K562 (cell line): Measurements from ENCODE around the gene DNAJC12. TPM values are rescaled to one million over a fixed set of nuclear protein-coding genes. Genes with fewer than 3 reads are reported as not detected.

Source experiments
- ATF3 ChIP-seq, 2 experiments: fragments of 450-650 bp in 1 of 2; sonication (generic) in 1 of 2; formaldehyde crosslinking in 1 of 2; IDR thresholded peaks in 1 of 2; conservative IDR thresholded peaks in 1 of 2; 2 replicates each; pipeline versions ENCODE4 v1.6.1 to v1.8.1; 2016 to 2023; ENCODE audit warnings: mild to moderate bottlenecking in 2 of 2, moderate library complexity in 2 of 2, inconsistent platforms in 1 of 2, missing genetic modification reagents in 1 of 2
- ATF6 ChIP-seq: sonication (generic); formaldehyde crosslinking; IDR thresholded peaks from 2 replicates; pipeline ENCODE4 v1.4.0; 2020; ENCODE audit warnings: mild to moderate bottlenecking, missing genetic modification reagents
- BRF2 ChIP-seq: IDR thresholded peaks from 3 replicates; pipeline ENCODE4 v1.6.1; 2011; ENCODE audit warnings: borderline replicate concordance, mild to moderate bottlenecking; ENCODE audit not compliant: insufficient read length, insufficient read depth
- CAMTA2 ChIP-seq: fragments of 250-450 bp; sonication (Bioruptor Pico); conservative IDR thresholded peaks from 2 replicates; pipeline ENCODE4 v1.5.1; 2022
- E2F6 ChIP-seq, 2 experiments: IDR thresholded peaks; 2 replicates each; pipeline ENCODE4 v1.6.1; 2011; ENCODE audit warnings: borderline replicate concordance in 1 of 2, control low read depth in 1 of 2, low read depth in 1 of 2, low read length in 1 of 2, mild to moderate bottlenecking in 1 of 2, mixed read lengths in 1 of 2, moderate library complexity in 1 of 2; ENCODE audit not compliant: insufficient read depth in 1 of 2, insufficient read length in 1 of 2, poor library complexity in 1 of 2, severe bottlenecking in 1 of 2; ENCODE audit errors: extremely low read depth in 1 of 2
- EP400 ChIP-seq: fragments of 450-650 bp; IDR thresholded peaks from 2 replicates; pipeline ENCODE4 v1.6.1; 2017; ENCODE audit warnings: antibody characterized with exemption, mild to moderate bottlenecking, moderate library complexity
- HNRNPL ChIP-seq: fragments of 200-400 bp; formaldehyde crosslinking; IDR thresholded peaks from 2 replicates; pipeline ENCODE4 v1.6.1; 2017; ENCODE audit warnings: low read depth, mild to moderate bottlenecking, low read length
- MBD1 ChIP-seq: fragments of 250-450 bp; sonication (Bioruptor Pico); IDR thresholded peaks from 2 replicates; pipeline ENCODE4 v1.8.0; 2022; ENCODE audit warnings: inconsistent platforms
- NCOR1 ChIP-seq: fragments of 450-650 bp; IDR thresholded peaks from 2 replicates; pipeline ENCODE4 v1.6.1; 2016; ENCODE audit warnings: mild to moderate bottlenecking, moderate library complexity
- NR2C1 ChIP-seq, 2 experiments: fragments of 450-650 bp; IDR thresholded peaks; 2 replicates each; pipeline ENCODE4 v1.6.1; 2017; ENCODE audit warnings: mild to moderate bottlenecking in 2 of 2, antibody characterized with exemption in 1 of 2, inconsistent platforms in 1 of 2, missing compliant biosample characterization in 1 of 2, missing genetic modification characterization in 1 of 2
- POLR2A ChIP-seq: fragments of 450-650 bp; conservative IDR thresholded peaks from 2 replicates; pipeline ENCODE4 v1.6.1; 2016
- PRMT5 ChIP-seq: sonication (generic); formaldehyde crosslinking; IDR thresholded peaks from 2 replicates; pipeline ENCODE4 v1.5.0; 2020; ENCODE audit warnings: missing genetic modification reagents
- SREBF2 ChIP-seq: sonication (generic); formaldehyde crosslinking; IDR thresholded peaks from 2 replicates; pipeline ENCODE4 v1.4.0; 2020; ENCODE audit warnings: mild to moderate bottlenecking, missing genetic modification reagents
- SUPT5H ChIP-seq: fragments of 450-650 bp; IDR thresholded peaks from 2 replicates; pipeline ENCODE4 v1.6.1; 2016
- TCFL5 ChIP-seq: fragments of 250-450 bp; sonication (Bioruptor Pico); conservative IDR thresholded peaks from 2 replicates; pipeline ENCODE4 v1.6.1; 2021; ENCODE audit warnings: mild to moderate bottlenecking, moderate library complexity, matching md5 sums
- ZFX ChIP-seq: sonication (generic); formaldehyde crosslinking; IDR thresholded peaks from 2 replicates; pipeline ENCODE4 v1.8.0; 2022; ENCODE audit warnings: mild to moderate bottlenecking, missing genetic modification reagents, moderate library complexity
- ZKSCAN8 ChIP-seq: fragments of 200-800 bp; sonication (Bioruptor generic); IDR thresholded peaks from 2 replicates; pipeline ENCODE4 v1.6.1; 2016; ENCODE audit warnings: missing genetic modification characterization, missing compliant biosample characterization
- ZNF316 ChIP-seq: fragments of 450-650 bp; IDR thresholded peaks from 2 replicates; pipeline ENCODE4 v1.6.1; 2016
- ZNF668 ChIP-seq: fragments of 250-450 bp; sonication (Bioruptor Pico); IDR thresholded peaks from 2 replicates; pipeline ENCODE4 v1.8.0; 2022; ENCODE audit warnings: mild to moderate bottlenecking, inconsistent platforms
- ZNF695 ChIP-seq: fragments of 450-650 bp; formaldehyde crosslinking; IDR thresholded peaks from 2 replicates; pipeline ENCODE4 v1.4.0; 2020; ENCODE audit warnings: mild to moderate bottlenecking, moderate library complexity
- polyA plus RNA-seq, 8 experiments: library from polyadenylated mRNA; depleted of rRNA in 4 of 8; stranded (reverse) in 5 of 8; unstranded in 3 of 8; fragments of >200 nt; fragmentation: Nextera tagmentation in 2 of 8; fragmentation: Illumina TruSeq in 1 of 8; extraction: Ambion mirVana in 2 of 8; extraction: Trizol in 1 of 8; gene quantifications; 2 replicates each; pipeline versions ENCODE4 v1.2.1 to v1.2.3, GENCODE V29; 2011 to 2014; ENCODE audit warnings: inconsistent platforms in 1 of 8, missing spikeins in 1 of 8
- total RNA-seq, 7 experiments: library from RNA; depleted of rRNA in 6 of 7; stranded (reverse); fragments of >200 nt in 6 of 7; fragmentation: Illumina TruSeq in 2 of 7; extraction: Trizol in 2 of 7; gene quantifications; 2 replicates each; pipeline versions ENCODE4 v1.2.1 to v1.2.3, GENCODE V29; 2011 to 2021; ENCODE audit warnings: low replicate concordance in 1 of 7

Gene DNAJC12
- total and polyA plus RNA-seq, 9 of the 15 experiments (the other 6 are each of a cell fraction or from before 2014, with no cell fraction given), result 7.4 to 95.9 (median 68.5) TPM

- TF ChIP-seq SUPT5H, result peak; percentile 81
- TF ChIP-seq ATF6, result no peak; the same call in 1 of the 2 replicates
- TF ChIP-seq ZFX, result peak; percentile 97
- TF ChIP-seq SREBF2 (CRISPR knock-in tag), result no peak
- no peak for TF ChIP-seq ZNF316
- TF ChIP-seq E2F6 (IDR thresholded peaks at IDR 0.05; ENCODE audit: borderline replicate concordance in 1 of 2, extremely low read depth in 1 of 2, insufficient read depth in 1 of 2, insufficient read length in 1 of 2, low read depth in 1 of 2, low read length in 1 of 2, poor library complexity in 1 of 2, severe bottlenecking in 1 of 2), result peak; percentile 88 to 93
- peak; percentile 94 for TF ChIP-seq EP400
- TF ChIP-seq ZNF668 (CRISPR knock-in tag), result no peak
- no peak for TF ChIP-seq BRF2
- TF ChIP-seq NR2C1 (IDR thresholded peaks at IDR 0.05), result peak; percentile 53; the same call in 1 of the 2 replicates
- peak; percentile 30; the same call in 1 of the 2 replicates for TF ChIP-seq NR2C1 (tag; IDR thresholded peaks at IDR 0.05)
- no peak; the same call in 1 of the 2 replicates for TF ChIP-seq ZKSCAN8 (CRISPR knock-in tag)
- peak; percentile 87 for TF ChIP-seq POLR2A
- TF ChIP-seq ATF3 (IDR thresholded peaks at IDR 0.05), result peak; percentile 65
- TF ChIP-seq ATF3 (CRISPR knock-in tag; conservative IDR thresholded peaks at IDR 0.05), result peak; percentile 39; the same call in 1 of the 2 replicates
- TF ChIP-seq PRMT5 (CRISPR knock-in tag), result no peak
- no peak for TF ChIP-seq CAMTA2 (CRISPR knock-in tag)
- TF ChIP-seq NCOR1, result peak; percentile 97
- no peak; the same call in 1 of the 2 replicates for TF ChIP-seq HNRNPL
- TF ChIP-seq TCFL5 (CRISPR knock-in tag), result no peak
- TF ChIP-seq ZNF695 (CRISPR knock-in tag), result no peak
- no peak for TF ChIP-seq MBD1 (CRISPR knock-in tag)
These were observed 46.4 kb upstream of the DNAJC12 start, which contains the start of gene SIRT1 (continued) for GRCh38 chr10:67884313-67884841.
